Left hindlimb (tissue), 1 donor: Measurements from ENCODE around the gene ARHGAP26.

ENCODE experiments used
- DNase-seq: peaks from one replicate; pipeline ENCODE4 v3.0.0-alpha.2; 2018

Gene ARHGAP26

DNA sequence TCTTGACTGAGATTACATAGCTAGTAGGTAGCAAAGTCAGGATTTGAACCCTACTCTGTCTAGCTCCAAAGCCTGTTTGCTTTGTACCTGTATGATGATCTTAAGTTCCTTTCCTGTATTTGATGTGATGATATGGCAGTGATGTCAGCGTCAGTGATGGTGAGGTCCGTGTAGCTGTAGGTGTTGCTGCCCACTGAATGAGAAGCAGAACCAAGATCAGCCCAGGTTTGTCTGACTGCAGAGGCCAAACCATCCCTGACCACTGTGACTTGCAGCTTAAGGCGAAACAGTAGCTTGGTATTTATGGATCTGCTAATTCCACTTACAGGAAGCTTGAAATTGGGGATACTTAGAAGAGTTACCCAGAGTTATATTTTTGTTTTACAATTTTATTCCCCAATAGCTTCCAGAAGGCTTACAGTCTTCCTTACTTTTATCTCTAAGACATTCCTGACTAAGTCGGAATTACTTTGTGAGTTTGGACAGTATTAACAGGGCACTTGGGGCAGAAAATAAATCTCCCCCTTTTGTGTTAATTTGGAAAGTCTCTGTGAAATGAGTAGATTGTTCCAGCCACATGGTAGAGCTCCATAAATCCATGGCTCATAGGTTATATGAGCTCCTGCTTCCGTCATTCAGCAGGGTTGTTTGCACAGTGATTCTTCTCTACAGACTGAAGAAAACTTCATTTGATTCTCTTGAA lies 359.9 kb downstream of the ARHGAP26 start:
- DNase-seq: no peak

DNA sequence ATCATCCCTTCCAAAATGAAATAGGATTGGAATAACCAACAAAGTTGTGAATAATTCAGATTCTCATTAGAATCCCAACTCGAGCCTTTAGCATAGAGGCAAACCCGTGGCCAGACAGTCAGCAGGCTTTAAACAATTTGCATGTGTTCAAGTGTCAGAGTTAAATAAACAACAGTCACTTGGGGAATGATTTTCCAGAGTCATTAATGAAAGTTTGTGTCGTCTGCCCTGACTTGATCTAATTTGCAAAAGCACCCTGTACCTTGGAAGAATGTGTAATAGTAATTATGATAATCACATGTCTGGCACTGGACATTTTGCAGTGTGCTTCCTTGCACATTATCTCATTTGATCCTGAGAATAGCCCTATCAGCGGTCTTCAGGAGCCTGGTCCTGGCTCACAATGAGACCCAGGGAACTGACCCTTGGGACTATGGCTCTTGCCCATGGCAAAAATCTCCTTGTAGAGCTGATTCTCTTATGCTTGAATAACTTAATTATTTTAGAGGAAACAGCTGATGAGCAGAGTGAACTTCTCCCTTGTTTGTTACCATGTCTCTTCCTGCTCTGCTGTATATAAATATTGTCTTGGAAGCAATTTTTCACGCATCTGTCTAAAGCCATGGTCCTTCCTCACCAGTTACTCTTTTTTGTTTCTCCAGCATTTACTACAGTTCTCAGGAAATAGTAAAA lies 360.6 kb downstream of the ARHGAP26 start:
- DNase-seq: no peak

DNA sequence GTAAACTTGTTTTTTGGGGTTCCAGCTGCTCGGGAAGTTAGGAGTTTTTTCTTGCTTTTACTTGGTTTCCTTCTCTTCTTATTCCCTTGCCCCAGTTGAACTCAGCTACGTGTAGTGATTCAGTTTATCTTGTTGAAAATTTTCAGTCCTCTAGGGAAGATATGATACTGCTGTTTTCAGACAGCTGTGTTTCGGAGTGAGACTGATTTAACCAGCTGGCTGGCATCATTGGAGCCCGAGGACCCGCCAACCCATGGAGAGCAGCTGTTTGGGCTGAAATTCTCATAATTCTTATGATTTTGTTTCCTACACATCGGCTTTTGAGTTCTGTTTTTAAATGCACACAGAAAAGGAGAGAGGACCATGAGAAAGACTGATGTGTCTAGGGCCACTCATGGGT lies 361.8 kb downstream of the ARHGAP26 start:
- DNase-seq: no peak

DNA sequence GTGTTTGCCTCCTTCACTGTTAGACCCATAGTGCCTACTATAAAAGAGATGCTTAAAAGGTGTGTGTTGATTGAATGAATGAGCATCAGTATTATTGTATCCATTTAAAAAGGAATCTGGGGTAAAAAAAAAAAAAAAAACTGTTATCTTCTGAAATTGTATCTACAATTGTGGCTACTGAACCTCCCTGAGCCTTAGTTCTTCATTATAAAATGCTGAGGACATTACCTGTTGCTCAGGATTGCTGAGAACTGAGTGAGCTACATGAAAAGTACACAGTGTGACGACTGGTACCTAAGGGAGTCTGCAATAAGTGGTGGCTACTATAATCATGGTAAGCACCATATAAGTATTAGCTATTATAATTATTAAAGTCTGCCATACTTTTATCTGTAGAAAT lies 362.6 kb downstream of the ARHGAP26 start:
- DNase-seq: no peak

DNA sequence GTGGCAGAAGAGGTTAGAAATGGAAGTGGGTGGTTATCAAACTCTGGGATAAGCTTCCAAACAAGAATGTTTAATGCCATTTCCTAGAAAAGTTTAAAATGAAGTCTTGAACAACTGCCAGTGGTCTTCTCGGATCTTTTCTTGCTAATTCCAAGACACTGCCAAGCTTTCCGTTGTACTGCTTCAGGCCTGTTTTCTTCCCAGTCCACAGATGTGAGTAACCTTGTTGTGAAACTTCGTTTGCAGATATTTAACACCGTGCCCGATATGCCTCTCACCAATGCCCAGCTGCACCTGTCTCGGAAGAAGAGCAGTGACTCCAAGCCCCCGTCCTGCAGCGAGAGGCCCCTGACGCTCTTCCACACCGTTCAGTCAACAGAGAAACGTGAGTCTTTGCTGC lies 363.5 kb downstream of the ARHGAP26 start:
- DNase-seq: no peak

DNA sequence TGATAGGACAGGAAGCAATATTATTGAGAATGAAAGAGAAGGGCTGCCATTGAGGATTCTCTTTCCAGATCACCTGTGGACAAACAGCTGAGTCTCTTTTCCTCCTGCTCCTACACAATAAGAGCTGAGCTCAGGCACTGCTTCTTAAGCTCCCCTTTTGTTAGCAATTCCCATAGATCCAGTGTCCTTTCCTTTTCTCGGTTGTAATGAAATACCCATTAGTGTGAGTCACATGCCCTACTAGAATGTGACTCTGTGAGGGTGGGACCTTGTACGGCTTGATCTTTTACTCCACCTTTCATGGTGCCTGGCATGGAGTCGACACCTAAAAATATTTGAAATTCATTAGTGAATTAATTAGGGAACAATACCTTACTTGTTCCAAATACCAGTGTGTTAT lies 364.1 kb downstream of the ARHGAP26 start:
- DNase-seq: no peak

DNA sequence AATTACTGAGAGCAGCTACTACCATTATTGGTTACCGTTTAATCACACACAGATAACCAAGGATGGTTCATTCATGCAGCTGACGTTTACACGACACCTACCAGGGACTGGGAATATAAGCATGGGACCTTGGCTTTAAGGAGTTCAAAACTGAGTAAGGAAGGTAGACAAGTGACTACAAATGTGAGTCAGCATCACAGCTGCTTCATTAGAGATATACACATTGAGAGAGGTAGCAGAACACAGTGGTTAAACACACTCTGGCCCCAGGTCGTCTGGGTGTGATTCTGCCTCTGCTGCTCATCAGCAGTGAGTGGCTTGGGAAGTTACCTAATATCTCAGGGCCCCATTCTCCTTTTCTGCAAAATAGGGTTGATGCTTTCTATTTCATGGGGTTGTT lies 364.7 kb downstream of the ARHGAP26 start:
- DNase-seq: no peak

DNA sequence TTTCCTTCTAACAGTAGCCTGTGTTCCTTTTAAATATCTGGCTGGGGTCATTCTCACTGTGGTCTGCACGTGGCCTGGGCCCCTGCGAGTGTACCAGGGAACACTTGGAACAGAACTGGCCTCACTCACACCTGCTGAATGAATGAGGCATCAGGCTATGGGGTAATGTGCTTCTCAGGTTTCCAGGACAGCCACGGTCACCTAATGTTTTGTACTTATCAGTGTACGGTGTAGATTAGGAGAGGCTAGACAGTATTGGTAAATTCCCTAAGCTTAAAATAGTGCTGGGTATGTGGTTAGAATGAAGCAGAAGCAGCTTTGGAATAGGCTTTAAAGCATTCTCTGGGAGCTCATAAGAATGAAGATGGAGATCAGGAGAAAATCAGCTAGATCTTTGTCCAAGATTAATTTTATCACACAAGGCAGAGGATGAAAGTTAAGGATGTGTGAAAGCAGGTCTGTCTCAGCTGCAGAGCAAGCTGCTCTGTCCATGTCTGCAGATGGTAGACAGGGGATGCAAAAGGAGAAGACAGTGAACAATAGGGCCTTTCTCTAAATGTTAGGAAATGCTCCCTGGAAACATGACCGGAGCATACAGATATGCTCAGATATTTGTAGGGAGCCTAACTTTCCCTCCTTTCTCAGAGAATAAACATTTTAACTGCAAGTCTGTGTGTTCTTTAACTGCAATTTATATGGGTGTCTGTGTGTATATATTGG lies 365.8 kb downstream of the ARHGAP26 start:
- DNase-seq: no peak

DNA sequence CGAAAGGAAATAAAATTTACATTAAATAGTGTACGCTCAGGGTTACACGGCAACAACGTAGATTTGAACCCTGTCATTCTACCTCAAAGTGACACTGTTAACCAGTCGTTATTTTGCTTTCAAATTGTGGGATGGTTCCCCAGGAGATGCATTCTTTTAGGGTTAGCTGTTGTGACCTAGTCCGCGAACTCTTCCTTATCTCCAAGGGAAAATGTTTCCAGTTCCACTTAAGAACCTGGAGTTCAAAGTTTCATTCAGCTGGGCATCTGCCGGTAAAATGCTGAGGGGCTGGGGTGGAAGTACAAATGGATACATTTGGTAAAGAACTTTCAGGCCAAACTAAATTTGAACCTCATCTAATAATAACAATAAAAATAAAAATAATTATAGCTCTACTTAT lies 368.7 kb downstream of the ARHGAP26 start:
- no peak for DNase-seq

DNA sequence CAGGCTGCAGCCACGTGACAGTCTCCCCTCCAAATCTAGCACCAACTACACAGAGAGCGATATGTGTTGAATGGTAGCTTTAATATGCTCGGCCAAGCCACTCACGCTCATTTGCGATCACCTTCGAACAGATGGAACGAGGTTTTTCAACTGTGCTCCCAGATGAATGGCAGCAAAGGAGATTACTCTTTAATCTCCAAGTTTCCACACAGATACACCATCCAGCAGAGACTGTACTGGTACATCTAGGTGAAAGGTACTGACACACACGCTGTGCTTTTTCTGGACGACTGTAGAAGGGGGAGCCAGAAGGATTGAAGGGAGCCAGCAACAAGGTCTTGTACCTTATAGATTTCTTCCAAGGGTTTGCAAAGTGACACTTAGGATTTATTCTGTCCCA lies 369.4 kb downstream of the ARHGAP26 start:
- DNase-seq: no peak

DNA sequence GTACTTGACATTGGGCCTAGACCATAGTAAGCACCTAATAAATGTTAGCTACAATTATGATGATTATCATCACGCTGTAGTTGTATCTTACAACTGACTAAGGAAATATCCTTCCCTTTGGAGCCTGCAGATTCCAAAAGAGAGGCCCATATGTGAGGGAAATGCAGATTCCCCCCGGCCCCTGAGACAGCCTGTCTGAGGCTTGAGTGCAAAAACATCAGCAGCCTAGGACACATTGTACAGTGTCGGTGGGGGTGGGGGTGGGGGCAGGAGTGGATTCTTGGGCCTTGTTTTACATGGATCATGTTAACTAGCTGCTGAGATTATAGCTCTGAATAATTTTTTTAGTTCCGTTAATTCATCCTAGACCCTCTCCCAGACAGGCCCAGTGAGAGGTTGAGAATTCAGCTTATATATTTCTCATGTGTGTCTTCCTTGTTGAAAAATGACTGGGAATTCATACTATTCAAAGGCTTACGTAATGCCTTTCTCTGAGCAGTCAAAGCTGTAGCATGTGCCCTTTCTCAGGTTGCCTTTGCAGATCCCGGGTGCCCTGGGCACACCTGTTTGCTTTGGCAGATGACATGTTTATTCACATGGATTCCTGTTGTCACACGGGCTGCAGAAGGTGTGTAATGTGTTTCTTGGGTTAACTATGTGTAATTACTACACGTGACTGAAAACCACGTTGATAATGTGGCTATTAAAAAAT lies 370.5 kb downstream of the ARHGAP26 start:
- no peak for DNase-seq

DNA sequence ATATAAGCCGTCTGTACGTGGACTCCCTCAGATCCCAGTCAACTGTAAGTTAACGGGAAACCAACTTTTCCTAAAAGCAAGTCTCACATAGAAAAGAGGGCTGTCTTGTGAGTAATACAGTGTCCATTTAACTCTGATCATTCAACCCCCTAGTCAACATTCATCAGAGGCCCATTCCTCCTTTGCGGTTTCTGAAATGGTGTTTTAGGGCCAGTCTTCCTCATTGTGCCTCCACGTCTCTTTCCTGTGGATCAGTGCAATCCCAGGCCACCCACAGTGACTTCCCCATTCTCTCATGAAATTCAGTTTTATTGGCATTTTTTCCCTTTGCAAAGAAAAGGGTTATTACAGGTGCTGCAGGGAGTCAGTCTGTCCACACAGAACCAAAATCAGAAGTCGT lies 371.5 kb downstream of the ARHGAP26 start:
- DNase-seq: no peak

DNA sequence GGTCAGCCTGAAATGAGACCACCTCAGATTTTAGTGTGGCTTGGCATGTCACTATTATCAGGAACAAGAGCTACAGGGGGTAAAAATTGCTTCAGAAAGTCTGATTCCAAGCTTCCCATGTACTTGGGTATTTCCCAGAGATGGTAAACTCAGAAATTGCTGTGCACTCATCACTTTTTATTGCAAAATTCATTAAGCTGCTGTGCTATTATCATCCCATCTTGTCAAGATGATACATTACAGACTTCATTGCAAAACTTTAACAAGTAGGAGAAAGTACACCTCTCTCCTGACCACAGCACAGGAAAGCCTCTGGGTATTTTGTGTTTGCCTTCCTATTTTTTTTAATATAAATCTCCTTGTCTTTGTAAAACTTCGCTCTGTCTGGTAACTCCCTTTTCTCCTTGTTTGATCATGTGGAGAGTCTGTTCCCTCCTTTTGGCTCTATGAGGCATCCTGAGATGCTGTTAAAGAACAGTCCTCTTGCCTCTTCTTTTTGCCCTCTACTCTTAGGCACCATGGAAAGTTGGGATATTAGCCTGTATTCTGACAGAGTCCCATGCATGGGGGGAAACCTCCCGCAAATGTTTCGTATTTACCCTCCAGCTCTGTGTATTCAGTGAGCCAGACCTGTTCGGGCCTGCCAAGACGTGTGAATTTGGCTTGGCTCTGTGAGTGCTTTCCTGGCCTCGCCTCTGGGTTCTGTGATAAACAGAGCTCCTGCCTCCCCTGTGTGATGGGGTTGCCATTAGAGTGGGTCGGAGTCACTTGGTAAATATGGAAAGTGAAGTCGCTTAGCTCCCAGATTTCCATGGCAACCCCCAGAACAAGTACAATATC lies 372.6 kb downstream of the ARHGAP26 start:
- peak; percentile 62 for DNase-seq

DNA sequence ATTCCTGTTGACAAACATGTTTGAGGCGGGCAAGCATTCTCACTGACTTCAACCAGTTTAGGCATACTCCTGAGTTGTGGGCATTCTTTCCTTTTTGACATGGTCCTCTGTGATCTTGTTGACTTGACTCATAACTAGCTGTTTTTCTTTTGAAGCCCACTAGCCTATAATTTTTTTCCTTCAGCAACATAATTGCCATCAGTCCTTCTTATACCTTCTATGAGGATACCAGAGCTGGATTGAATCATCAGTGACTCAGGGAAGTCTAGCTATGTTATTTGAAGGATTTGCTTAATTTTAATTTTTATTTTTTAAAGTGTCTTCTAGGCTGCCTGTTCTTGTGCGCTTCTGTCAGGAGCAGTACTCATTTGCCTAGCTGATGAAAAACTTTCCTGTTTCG lies 373.8 kb downstream of the ARHGAP26 start:
- no peak for DNase-seq

DNA sequence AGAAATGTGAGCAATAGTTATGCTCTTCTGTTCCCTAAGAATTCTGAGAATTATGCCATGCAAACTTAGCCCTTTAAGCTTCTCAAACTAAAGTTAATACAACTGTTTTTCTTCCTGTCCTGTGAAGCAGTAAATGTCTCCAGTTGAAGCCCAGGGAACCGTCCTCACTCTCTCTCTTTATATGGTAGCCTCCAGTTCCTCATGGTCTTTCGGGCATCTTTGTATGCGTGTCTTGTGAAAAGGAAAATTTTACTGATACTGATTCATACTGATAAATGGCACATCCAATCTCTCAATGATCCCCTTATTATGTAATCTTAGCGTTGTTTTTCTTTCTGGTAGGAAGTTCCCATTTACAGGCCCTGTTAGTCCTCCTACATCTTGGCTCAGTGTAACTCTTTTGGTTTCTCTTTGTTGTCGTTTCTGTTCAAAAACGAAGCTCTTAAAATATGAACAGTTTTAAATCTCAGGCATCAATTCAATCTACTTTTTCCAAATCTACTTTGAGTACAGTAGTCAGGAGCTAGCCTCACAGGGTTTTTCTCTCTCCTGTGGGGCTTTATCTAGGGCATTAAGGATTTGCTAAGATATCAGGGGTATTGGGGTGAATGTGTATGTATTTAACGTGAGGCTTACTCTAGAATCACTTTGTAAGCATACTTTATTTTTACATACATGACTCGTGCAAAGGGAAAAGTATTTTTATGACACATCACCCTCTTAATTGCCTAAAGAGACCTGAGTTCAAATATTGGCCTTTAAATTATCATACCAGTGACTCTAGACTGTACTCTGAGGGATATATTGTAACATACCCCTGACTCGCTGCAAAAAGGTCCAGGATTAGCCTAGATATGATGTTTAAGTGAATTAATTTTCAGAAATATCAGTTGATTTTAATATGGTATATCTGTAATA lies 375.3 kb downstream of the ARHGAP26 start:
- DNase-seq: no peak

DNA sequence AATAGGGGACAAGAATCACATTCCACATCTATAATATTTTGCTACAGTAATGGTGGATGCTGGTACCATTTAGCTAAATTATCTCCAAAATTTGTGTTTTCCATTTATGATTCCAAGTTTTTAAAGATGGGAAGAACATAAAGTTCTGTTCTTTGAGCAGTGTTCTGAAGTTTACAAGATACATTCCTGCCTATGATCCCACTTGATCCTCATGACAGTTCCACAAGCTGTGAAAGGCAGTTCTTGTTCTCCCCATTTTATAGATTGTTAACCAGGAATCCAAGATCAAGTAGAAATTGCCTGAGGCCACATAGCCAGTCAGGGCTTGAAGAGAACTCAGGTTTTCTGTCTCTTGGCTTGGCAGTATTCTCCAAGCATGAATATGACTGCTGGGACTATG lies 376.0 kb downstream of the ARHGAP26 start:
- DNase-seq: no peak

DNA sequence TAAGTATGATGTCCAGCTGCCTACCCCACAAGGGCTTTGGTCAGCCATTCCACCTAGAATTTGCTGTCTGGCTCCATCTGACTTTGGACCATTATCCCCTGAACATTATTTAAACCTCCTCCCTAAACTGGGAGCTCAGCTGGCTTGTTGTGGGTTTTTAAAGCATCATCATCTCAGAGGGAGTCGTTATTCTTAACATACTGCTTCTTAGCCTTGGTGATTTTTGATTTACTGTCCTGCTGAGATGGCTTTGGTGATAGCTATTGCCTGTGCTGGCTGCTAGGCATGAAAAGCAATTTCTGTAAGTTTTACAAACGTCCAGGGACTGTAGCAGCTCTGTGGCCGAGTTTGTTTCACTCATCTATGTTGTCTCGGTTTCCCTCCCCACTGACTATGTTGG lies 377.2 kb downstream of the ARHGAP26 start:
- DNase-seq: no peak

DNA sequence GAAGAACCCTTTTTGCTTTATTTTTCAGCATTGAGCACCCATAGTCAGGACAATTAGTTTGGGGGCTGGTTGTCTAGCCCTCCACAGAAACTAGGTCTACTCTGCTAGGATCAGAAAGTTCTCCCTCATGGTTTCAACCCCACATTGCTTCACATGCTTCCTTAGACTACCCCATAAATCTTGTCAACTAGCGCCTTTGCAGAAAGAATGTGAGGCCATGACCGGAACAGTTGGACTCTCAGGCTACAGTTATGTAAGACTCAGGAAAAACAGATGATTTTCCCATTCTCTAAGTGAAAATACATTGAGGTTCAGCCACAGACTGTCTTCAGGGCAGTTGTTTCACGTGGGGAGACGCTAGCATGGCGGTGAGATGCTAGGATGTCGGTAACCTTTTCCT lies 377.7 kb downstream of the ARHGAP26 start:
- no peak for DNase-seq

DNA sequence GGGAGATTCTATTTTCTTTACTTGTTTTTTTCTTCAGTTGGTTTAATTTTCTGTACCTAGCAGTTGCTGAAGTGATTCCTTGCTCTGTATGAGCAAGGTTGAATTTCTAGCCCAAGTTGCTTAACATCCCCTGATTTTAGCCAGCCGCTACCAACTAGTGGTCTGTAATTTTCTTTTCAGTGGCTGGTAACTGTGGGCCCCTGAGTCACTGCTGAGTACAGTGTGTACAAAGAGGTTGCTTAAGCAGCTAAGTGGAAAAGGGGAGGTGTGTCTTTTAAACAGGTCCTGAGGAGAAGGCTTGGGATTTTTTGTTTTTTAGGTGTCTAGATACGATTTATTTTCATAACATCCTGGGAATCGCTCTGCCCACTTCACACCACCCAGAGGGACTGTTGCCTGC lies 378.6 kb downstream of the ARHGAP26 start:
- DNase-seq: no peak

DNA sequence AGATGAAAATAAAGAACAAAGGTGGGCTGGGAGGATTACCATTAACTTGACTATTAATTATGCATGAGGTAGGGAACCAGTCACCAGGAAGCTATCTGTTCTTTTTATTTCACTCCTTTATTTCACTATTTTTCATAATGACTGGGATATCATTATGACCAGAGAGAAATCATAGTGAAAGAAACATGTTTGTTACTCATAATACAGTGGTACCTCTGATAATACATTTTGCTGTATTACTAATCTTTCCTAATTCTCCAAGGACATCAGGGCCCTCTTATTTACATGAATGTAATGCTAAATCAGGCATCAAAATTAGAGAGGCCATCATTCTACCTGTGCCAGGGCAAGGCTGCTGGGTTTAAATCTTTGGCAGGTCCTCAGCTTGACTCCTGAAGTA lies 379.6 kb downstream of the ARHGAP26 start:
- no peak for DNase-seq

DNA sequence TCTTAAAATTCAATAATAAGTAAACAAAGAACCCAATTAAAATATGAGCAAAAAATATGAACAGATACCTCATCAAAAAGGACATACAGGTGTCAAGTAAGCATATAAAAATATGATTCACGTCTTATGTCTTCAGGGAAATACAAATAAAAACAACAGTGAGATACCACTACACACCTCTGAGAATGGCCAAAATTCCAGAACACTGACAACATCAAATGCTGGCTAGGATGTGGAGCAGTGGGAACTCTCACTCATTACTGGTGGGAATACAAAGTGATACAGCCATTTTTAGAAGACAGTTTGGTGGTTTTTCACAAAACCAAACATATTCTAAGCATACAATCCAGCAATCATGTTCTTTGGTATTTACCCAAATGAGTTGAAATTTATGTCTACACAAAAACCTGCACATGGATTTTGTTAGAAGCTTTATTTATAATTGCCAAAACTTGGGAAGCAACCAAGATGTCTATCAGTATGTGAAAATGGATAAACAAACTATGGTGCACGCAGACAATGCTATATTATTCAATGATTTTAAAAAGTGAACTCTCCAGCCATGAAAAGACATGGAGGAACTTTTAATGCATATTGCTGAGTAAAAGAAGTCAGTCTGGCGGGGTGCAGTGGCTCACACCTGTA lies 381.0 kb downstream of the ARHGAP26 start:
- no peak for DNase-seq
